K562 (cell line): Measurements from ENCODE around the gene ARL17B.
"Not testable (repeated sequence)": the region's sequence is repeated elsewhere in the genome, so short reads cannot be mapped to it uniquely, and the experiment has no call there.

Source experiments
- EZH2 ChIP-seq: IDR thresholded peaks from 2 replicates; pipeline ENCODE4 v1.6.1; 2012; ENCODE audit warnings: low read depth, mild to moderate bottlenecking, inconsistent platforms, low read length, borderline replicate concordance
- JUND ChIP-seq, 2 experiments: IDR thresholded peaks; 2 replicates in 1 of 2; 3 replicates in 1 of 2; pipeline ENCODE4 v1.6.1; 2011; ENCODE audit warnings: borderline replicate concordance in 2 of 2, low read depth in 2 of 2, low read length in 2 of 2, improper control_type of control experiment in 1 of 2, missing biosample characterization in 1 of 2, missing genetic modification characterization in 1 of 2, missing genetic modification reagents in 1 of 2
- ZNF274 ChIP-seq: IDR thresholded peaks from 2 replicates; pipeline ENCODE4 v1.6.1; 2011; ENCODE audit warnings: low read depth, mild to moderate bottlenecking, low read length, moderate library complexity, borderline replicate concordance
- TF ChIP-seq, protein P1 (sequence below): sonication (generic); formaldehyde crosslinking; IDR thresholded peaks from 2 replicates; pipeline ENCODE4 v1.8.1; 2023; ENCODE audit warnings: mild to moderate bottlenecking, missing genetic modification reagents
- TF ChIP-seq, protein P2 (sequence below): fragments of 450-650 bp; IDR thresholded peaks from 2 replicates; pipeline ENCODE4 v1.6.1; 2017; ENCODE audit warnings: antibody characterized with exemption

DNA sequence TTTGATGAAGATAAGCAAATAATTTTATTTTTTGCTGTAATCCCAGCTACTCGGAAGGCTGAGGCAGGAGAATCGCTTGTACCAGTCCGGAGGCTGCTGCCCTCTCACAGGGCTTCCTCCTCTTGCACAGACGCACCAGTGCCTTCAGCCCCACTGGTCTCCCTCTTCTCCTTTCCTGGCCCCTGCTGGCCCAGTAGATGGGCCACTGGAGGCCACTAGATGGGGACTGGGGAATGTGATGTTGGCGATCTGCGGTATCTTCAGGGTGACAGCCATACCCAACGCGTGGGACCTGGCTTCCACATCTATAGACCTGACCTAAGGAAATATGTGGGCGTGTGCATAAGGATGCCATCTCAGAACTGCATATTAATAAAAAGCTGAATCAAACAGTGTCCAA lies 38.4 kb upstream of the ARL17B start:
- TF ChIP-seq, protein P1, sequence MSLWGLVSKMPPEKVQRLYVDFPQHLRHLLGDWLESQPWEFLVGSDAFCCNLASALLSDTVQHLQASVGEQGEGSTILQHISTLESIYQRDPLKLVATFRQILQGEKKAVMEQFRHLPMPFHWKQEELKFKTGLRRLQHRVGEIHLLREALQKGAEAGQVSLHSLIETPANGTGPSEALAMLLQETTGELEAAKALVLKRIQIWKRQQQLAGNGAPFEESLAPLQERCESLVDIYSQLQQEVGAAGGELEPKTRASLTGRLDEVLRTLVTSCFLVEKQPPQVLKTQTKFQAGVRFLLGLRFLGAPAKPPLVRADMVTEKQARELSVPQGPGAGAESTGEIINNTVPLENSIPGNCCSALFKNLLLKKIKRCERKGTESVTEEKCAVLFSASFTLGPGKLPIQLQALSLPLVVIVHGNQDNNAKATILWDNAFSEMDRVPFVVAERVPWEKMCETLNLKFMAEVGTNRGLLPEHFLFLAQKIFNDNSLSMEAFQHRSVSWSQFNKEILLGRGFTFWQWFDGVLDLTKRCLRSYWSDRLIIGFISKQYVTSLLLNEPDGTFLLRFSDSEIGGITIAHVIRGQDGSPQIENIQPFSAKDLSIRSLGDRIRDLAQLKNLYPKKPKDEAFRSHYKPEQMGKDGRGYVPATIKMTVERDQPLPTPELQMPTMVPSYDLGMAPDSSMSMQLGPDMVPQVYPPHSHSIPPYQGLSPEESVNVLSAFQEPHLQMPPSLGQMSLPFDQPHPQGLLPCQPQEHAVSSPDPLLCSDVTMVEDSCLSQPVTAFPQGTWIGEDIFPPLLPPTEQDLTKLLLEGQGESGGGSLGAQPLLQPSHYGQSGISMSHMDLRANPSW (CRISPR knock-in tag) = not testable (repeated sequence)
- TF ChIP-seq ZNF274; EZH2; JUND (IDR thresholded peaks at IDR 0.05; ENCODE audit: borderline replicate concordance, low read depth, low read length); JUND (tag; IDR thresholded peaks at IDR 0.05; ENCODE audit: borderline replicate concordance, low read depth, low read length): not testable (repeated sequence)
- TF ChIP-seq, protein P2, sequence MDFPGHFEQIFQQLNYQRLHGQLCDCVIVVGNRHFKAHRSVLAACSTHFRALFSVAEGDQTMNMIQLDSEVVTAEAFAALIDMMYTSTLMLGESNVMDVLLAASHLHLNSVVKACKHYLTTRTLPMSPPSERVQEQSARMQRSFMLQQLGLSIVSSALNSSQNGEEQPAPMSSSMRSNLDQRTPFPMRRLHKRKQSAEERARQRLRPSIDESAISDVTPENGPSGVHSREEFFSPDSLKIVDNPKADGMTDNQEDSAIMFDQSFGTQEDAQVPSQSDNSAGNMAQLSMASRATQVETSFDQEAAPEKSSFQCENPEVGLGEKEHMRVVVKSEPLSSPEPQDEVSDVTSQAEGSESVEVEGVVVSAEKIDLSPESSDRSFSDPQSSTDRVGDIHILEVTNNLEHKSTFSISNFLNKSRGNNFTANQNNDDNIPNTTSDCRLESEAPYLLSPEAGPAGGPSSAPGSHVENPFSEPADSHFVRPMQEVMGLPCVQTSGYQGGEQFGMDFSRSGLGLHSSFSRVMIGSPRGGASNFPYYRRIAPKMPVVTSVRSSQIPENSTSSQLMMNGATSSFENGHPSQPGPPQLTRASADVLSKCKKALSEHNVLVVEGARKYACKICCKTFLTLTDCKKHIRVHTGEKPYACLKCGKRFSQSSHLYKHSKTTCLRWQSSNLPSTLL = not testable (repeated sequence)
